Measurements from ENCODE around the gene RPS18. TPM values are rescaled to one million over a fixed set of nuclear protein-coding genes. Genes with fewer than 3 reads are reported as not detected.

The RPS18 gene
- total and polyA plus RNA-seq, 2 of the 13 experiments (the other 11 are each of a cell fraction or from before 2014, with no cell fraction given): 3,896 to 5,806 TPM

DNA sequence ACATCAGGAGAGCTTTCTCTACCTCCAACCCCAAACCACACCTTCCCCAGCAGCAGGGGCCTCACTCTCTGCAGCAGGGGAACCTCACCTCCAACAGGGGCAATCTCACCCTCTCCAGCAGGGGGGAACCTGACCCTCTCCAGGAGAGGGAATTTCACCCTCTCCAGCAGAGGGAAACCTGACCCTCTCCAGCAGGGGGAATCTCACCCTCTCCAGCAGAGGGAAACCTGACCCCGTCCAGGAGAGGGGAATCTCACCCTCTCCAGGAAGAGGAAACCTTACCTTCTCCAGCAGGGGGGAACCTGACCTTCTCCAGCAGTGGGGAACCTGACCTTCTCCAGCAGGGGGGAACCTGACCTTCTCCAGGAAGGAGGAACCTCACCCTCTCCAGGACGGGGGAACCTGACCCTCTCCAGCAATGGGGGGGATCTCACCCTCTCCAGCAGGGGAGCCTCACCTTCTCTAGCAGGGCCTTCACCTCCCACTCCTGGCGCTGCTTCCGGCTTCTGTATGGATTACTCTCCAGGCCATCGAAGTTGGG, 8.2 kb downstream of the RPS18 start (continued):
- TF ChIP-seq ZNF687 (CRISPR knock-in tag; IDR thresholded peaks at IDR 0.05): no peak; the same call in 1 of the 2 replicates
- 0 out of 2 replicates have a peak, but pooled peaks have one; percentile 25 for TF ChIP-seq HOMEZ (CRISPR knock-in tag; IDR thresholded peaks at IDR 0.05; ENCODE audit: low read depth)
- no peak for TF ChIP-seq EHMT2 (IDR thresholded peaks at IDR 0.05; ENCODE audit: borderline replicate concordance, low read depth, low read length)
- TF ChIP-seq, protein P1, sequence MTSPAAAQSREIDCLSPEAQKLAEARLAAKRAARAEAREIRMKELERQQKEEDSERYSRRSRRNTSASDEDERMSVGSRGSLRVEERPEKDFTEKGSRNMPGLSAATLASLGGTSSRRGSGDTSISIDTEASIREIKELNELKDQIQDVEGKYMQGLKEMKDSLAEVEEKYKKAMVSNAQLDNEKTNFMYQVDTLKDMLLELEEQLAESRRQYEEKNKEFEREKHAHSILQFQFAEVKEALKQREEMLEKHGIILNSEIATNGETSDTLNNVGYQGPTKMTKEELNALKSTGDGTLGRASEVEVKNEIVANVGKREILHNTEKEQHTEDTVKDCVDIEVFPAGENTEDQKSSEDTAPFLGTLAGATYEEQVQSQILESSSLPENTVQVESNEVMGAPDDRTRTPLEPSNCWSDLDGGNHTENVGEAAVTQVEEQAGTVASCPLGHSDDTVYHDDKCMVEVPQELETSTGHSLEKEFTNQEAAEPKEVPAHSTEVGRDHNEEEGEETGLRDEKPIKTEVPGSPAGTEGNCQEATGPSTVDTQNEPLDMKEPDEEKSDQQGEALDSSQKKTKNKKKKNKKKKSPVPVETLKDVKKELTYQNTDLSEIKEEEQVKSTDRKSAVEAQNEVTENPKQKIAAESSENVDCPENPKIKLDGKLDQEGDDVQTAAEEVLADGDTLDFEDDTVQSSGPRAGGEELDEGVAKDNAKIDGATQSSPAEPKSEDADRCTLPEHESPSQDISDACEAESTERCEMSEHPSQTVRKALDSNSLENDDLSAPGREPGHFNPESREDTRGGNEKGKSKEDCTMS (CRISPR knock-in tag; conservative IDR thresholded peaks at IDR 0.05): no peak
- TF ChIP-seq HES4 (CRISPR knock-in tag; IDR thresholded peaks at IDR 0.05; ENCODE audit: borderline replicate concordance): no peak
- no peak for TF ChIP-seq ZNF746 (CRISPR knock-in tag; IDR thresholded peaks at IDR 0.05)
- TF ChIP-seq ARNT2 (CRISPR knock-in tag; IDR thresholded peaks at IDR 0.05; ENCODE audit: low read depth): 0 out of 2 replicates have a peak, but pooled peaks have one; percentile 38
- TF ChIP-seq ZNF232 (CRISPR knock-in tag; IDR thresholded peaks at IDR 0.05; ENCODE audit: borderline replicate concordance): no peak
- TF ChIP-seq BCLAF1 (IDR thresholded peaks at IDR 0.05): no peak
- TF ChIP-seq SIX1 (CRISPR knock-in tag; IDR thresholded peaks at IDR 0.05; ENCODE audit: borderline replicate concordance): peak; percentile 92
- TF ChIP-seq ATM (IDR thresholded peaks at IDR 0.05; ENCODE audit: borderline replicate concordance): no peak
- 0 out of 4 replicates have a peak, but pooled peaks of 1 of the 2 experiments have one; percentile 1 for TF ChIP-seq POLR2A (IDR thresholded peaks at IDR 0.05; ENCODE audit: insufficient read depth in 1 of 2, low read depth in 2 of 2, low read length in 2 of 2)
- no peak for TF ChIP-seq FOXM1 (CRISPR knock-in tag; IDR thresholded peaks at IDR 0.05)
- TF ChIP-seq PHF8 (CRISPR knock-in tag; IDR thresholded peaks at IDR 0.05): no peak
- no peak for TF ChIP-seq ZNF563 (CRISPR knock-in tag; IDR thresholded peaks at IDR 0.05)
- TF ChIP-seq ZBTB7B (CRISPR knock-in tag; IDR thresholded peaks at IDR 0.05): no peak
- peak; percentile 86 for TF ChIP-seq STAG1 (CRISPR knock-in tag; IDR thresholded peaks at IDR 0.05)

All from HepG2 (cell line).